Retinal pigment epithelial cell (primary cell): ENCODE data around the gene ELMO3.

Experiments
- DNase-seq: peaks from one replicate; pipeline ENCODE4 v3.0.0-alpha.2; 2010; ENCODE audit warnings: low read depth
- H3K4me3 ChIP-seq: 2 replicates; pipeline ENCODE4 v1.5.1; 2011; ENCODE audit warnings: mild to moderate bottlenecking, low read length, control low read depth, moderate library complexity
- TF ChIP-seq, protein P1 (sequence below): conservative IDR thresholded peaks from 2 replicates; pipeline ENCODE4 v1.5.1; 2011; ENCODE audit warnings: low read depth, low read length, control low read depth, inconsistent platforms

ELMO3 gene

DNA sequence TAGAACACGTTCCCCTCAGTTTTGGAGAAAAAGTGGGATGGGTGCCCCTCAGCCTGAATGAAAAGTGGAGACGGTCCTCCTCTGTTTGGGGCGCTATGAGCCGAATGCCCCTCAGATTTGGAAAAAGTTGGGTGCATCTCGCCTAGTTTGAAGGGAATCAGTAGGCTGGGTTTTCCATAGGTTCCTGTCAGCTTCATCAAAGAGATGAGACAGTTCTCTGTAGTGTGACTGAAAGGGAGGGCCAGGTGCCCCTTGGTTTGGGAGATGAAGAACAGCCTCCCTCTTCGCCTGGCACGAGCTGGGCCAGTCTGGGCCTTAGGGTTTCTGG lies 49.1 kb downstream of the ELMO3 start:
- DNase-seq: no peak
- TF ChIP-seq, protein P1, sequence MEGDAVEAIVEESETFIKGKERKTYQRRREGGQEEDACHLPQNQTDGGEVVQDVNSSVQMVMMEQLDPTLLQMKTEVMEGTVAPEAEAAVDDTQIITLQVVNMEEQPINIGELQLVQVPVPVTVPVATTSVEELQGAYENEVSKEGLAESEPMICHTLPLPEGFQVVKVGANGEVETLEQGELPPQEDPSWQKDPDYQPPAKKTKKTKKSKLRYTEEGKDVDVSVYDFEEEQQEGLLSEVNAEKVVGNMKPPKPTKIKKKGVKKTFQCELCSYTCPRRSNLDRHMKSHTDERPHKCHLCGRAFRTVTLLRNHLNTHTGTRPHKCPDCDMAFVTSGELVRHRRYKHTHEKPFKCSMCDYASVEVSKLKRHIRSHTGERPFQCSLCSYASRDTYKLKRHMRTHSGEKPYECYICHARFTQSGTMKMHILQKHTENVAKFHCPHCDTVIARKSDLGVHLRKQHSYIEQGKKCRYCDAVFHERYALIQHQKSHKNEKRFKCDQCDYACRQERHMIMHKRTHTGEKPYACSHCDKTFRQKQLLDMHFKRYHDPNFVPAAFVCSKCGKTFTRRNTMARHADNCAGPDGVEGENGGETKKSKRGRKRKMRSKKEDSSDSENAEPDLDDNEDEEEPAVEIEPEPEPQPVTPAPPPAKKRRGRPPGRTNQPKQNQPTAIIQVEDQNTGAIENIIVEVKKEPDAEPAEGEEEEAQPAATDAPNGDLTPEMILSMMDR: no peak
- H3K4me3 ChIP-seq: peak overlapping the region; percentile 48

DNA sequence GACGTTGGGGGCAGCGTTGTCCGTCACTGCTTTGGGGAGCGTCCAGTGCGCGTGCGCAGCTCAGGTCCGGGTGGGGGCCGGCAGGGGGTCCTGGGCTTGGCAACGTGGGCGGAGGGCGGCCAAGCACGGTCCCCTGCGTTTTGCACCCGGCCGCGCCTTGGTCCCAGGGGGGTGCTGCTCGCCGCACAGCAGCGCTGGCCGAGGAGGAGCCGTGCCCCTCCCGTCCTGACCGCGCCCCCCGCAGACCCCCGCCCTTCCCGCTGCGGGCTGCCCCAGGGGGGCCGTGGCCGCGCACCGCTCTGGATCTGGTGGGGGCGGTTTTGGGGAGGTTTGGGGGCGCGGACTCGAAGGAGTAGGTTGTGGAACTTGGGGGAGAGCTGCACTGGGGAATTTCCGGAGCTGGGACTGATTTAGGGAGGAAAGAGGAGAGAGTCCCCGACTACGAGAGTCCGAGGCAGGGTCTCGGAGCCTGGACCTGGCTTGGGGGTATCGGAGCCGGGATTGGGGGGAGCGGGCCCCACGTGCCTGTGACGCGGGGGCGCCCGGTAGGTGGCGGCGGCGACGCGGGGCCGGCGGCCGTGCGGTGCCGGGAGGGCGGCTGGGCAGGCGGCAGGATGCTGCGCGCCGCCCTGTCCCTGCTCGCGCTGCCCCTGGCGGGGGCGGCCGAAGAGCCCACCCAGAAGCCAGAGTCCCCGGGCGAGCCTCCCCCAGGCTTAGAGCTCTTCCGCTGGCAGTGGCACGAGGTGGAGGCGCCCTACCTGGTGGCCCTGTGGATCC lies 49.7 kb downstream of the ELMO3 start, which contains the start of gene SLC9A5:
TSS of gene SLC9A5 (plus strand) at position 579 of the 777 bp plus-strand sequence. CDS start at position 615, 36 bp downstream.
- peak within 1 kb of the TSS; percentile 69 for H3K4me3 ChIP-seq
- DNase-seq: no peak
- TF ChIP-seq, protein P1: no peak

DNA sequence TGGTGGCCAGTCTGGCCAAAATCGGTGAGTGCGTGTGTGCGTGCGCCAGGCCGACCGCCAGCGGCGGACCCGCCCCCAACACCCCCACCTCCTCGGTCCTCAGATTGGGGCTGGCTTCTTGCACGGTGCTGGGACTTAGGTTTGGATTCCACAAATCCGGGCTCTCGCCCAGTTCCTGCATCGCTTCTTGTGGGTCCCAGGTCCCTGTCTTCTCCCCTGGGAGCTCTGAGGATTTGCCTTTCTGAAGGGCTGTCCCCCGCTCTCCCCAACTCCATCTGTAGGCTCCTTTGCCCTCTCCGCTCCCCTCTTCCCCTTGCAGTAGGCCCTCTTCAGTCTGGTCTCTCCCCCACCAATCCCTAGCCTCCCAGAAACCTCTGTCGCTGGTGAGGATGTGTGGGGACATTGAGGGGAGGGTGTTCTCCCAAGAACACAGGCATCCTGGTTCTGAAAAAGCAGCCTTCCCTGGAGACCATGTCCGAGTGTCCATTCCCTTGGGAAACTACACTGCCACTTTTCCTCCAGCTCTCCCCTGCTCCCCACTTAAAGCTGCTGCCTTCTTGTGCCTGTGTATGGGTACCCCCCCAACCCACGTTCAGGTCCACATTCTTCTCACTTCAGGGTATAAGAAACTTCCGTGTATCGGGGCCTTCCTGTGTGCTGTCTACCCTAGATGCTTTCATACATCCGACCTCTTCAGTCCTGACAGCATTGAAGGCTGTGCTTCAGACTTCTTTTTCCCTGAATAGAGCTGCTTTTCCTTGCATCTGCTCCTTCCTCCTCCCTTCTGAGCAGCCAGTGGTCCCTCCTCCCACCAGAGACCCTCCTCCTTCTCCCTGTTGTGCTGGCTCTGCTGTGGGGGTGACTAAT lies 50.5 kb downstream of the ELMO3 start:
- TF ChIP-seq, protein P1: no peak
- no peak for DNase-seq
- peak overlapping the region; percentile 36 for H3K4me3 ChIP-seq

DNA sequence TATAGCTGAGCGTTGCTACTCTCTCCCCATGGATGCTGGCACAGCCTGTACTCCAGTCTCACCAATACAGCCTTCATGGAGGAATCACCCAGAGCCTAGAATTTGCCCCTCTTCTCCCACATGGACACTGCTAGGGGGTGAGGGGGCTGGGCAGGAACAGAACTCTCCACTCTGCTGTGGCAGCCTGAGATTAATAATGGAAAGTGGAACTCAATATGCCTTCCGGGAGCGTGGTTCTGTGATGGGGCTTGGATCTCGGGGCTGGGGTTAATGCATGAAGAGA lies 51.1 kb downstream of the ELMO3 start:
- TF ChIP-seq, protein P1: no peak
- no peak for DNase-seq
- H3K4me3 ChIP-seq: no peak overlapping the region

DNA sequence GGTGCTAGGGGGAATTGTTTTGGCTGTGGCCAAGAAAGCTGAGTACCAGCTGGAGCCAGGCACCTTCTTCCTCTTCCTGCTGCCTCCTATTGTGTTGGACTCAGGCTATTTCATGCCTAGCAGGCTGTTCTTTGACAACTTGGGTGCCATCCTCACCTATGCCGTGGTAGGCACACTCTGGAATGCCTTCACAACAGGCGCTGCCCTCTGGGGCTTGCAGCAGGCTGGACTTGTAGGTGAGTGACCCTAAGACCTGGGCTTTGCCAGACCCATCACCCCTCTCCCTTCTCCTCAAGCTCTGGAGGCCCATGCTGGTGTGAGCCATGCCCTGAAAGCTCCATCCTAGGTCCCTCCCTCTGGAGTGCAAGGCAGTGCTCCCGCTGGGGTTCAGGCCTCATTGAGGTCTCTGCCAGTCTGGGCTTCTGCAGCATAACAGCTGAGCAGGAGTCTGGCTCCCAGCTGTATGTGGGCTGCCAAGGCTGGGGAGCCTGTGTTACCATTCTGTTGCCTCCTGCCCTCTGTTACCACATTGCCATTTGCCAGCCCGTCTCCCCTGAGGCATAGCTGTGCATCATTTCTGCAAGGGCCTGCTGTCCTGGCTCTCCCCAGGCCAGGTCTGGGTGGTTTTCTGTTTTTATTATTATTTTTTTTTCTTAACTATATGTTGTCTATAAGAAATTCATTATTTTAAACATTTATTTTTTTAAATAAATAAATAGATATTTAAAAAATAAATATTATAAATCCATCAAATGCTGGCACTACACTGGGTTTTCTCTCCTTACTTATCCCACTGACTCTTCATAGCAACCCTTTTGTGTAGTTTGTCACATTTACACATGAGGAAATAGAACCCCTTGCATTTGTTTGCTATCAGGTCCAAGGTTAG lies 53.9 kb downstream of the ELMO3 start:
- DNase-seq: no peak
- TF ChIP-seq, protein P1: no peak
- H3K4me3 ChIP-seq: no peak overlapping the region
